Neural cell (in vitro differentiated cells): Measurements from ENCODE around the gene FPR1. TPM values are rescaled to one million over a fixed set of nuclear protein-coding genes. Genes with fewer than 3 reads are reported as not detected.

Source experiments
- H2AFZ ChIP-seq: fragments of 200-600, 300-800 bp; sonication (generic), shearing (Covaris generic); 2 replicates; pipeline ENCODE4 v1.6.0; 2014; ENCODE audit warnings: low read depth, mild to moderate bottlenecking, antibody characterized with exemption, low read length, moderate library complexity
- H3F3A ChIP-seq: fragments of 200-600 bp; shearing (Covaris generic); 2 replicates; pipeline ENCODE4 v1.6.1; 2016; ENCODE audit warnings: mild to moderate bottlenecking, moderate library complexity, mixed read lengths, antibody characterized with exemption, low read length; ENCODE audit not compliant: insufficient read depth, poor library complexity, severe bottlenecking
- H3K27ac ChIP-seq: fragments of 200-600, 300-800 bp; sonication (generic), shearing (Covaris generic); 2 replicates; pipeline ENCODE4 v1.5.1; 2014; ENCODE audit warnings: mild to moderate bottlenecking, low read length, moderate library complexity
- H3K27me3 ChIP-seq: fragments of 300-800, 200-600 bp; sonication (generic), shearing (Covaris generic); 2 replicates; pipeline ENCODE4 v1.6.0; 2014; ENCODE audit warnings: mild to moderate bottlenecking, low read depth, low read length, moderate library complexity; ENCODE audit not compliant: insufficient read depth
- H3K36me3 ChIP-seq: fragments of 300-800, 200-600 bp; sonication (generic), shearing (Covaris generic); 2 replicates; pipeline ENCODE4 v1.5.1; 2014; ENCODE audit warnings: mild to moderate bottlenecking, antibody characterized with exemption, low read length, moderate library complexity; ENCODE audit not compliant: insufficient read depth
- H3K4me2 ChIP-seq: fragments of 300-800, 200-600 bp; sonication (generic), shearing (Covaris generic); 2 replicates; pipeline ENCODE4 v1.6.0; 2014; ENCODE audit warnings: mild to moderate bottlenecking, low read length
- H3K4me3 ChIP-seq: fragments of 300-800, 200-600 bp; sonication (generic), shearing (Covaris generic); 2 replicates; pipeline ENCODE4 v1.5.1; 2014; ENCODE audit warnings: mild to moderate bottlenecking, low read length, moderate library complexity
- H3K79me2 ChIP-seq: fragments of 200-600 bp; shearing (Covaris generic); replicated peaks from 2 replicates; pipeline ENCODE4 v1.6.0; 2014; ENCODE audit warnings: mild to moderate bottlenecking, low read length, moderate library complexity; ENCODE audit not compliant: insufficient read depth
- H3K9ac ChIP-seq: fragments of 300-800, 200-600 bp; sonication (generic), shearing (Covaris generic); 2 replicates; pipeline ENCODE4 v1.6.1; 2016; ENCODE audit warnings: mild to moderate bottlenecking, low read length, mixed read lengths
- H3K9me2 ChIP-seq: fragments of 200-600 bp; shearing (Covaris generic); 2 replicates; pipeline ENCODE4 v1.6.1; 2016; ENCODE audit warnings: mild to moderate bottlenecking, low read length, mixed read lengths; ENCODE audit not compliant: insufficient read depth
- H3K9me3 ChIP-seq: fragments of 200-600, 300-800 bp; sonication (generic), shearing (Covaris generic); 2 replicates; pipeline ENCODE4 v1.6.1; 2016; ENCODE audit warnings: mild to moderate bottlenecking, mixed run types, low read length, moderate library complexity, mixed read lengths
- H4K20me1 ChIP-seq: fragments of 200-600 bp; shearing (Covaris generic); 2 replicates; pipeline ENCODE4 v1.6.1; 2016; ENCODE audit warnings: mild to moderate bottlenecking, mixed run types; ENCODE audit not compliant: insufficient read depth
- CTCF ChIP-seq: fragments of 450-650 bp; IDR thresholded peaks from 2 replicates; pipeline ENCODE4 v1.5.1; 2014; ENCODE audit warnings: antibody characterized with exemption, mild to moderate bottlenecking, moderate library complexity; ENCODE audit not compliant: poor library complexity, severe bottlenecking
- EP300 ChIP-seq: fragments of 450-650 bp; conservative IDR thresholded peaks from 2 replicates; pipeline ENCODE4 v1.6.1; 2014; ENCODE audit warnings: antibody characterized with exemption, mild to moderate bottlenecking, moderate library complexity; ENCODE audit not compliant: poor library complexity, severe bottlenecking
- EZH2 ChIP-seq: fragments of 200-600, 300-800 bp; shearing (Covaris generic), sonication (generic); IDR thresholded peaks from 2 replicates; pipeline ENCODE4 v1.6.1; 2014; ENCODE audit warnings: antibody characterized with exemption, low read length, borderline replicate concordance, mild to moderate bottlenecking; ENCODE audit not compliant: insufficient read depth, poor library complexity, severe bottlenecking
- MXI1 ChIP-seq: fragments of 450-650 bp; conservative IDR thresholded peaks from 2 replicates; pipeline ENCODE4 v1.6.1; 2014; ENCODE audit warnings: antibody characterized with exemption, mild to moderate bottlenecking; ENCODE audit not compliant: poor library complexity, severe bottlenecking
- POLR2AphosphoS5 ChIP-seq: IDR thresholded peaks from 2 replicates; pipeline ENCODE4 v1.6.1; 2012
- RAD21 ChIP-seq: fragments of 450-650 bp; conservative IDR thresholded peaks from 2 replicates; pipeline ENCODE4 v1.6.1; 2014; ENCODE audit warnings: antibody characterized with exemption, mild to moderate bottlenecking, moderate library complexity
- REST ChIP-seq: IDR thresholded peaks from 2 replicates; pipeline ENCODE4 v1.6.1; 2012; ENCODE audit warnings: borderline replicate concordance
- SMC3 ChIP-seq: fragments of 450-650 bp; conservative IDR thresholded peaks from 2 replicates; pipeline ENCODE4 v1.6.1; 2014; ENCODE audit warnings: antibody characterized with exemption, mild to moderate bottlenecking, moderate library complexity; ENCODE audit not compliant: poor library complexity
- TAF1 ChIP-seq: IDR thresholded peaks from 2 replicates; pipeline ENCODE4 v1.6.1; 2012; ENCODE audit warnings: low read depth
- polyA plus RNA-seq: library from polyadenylated mRNA; depleted of rRNA; stranded (reverse); fragments of >200 nt; gene quantifications from 2 replicates; pipeline ENCODE4 v1.2.3, GENCODE V29; 2014

The FPR1 gene
- polyA plus RNA-seq, 1 donor from 2014 or later: not detected

- H3K27me3 ChIP-seq: peaks cover 48% of the 10 kb centered on the region
- H3K9me3 ChIP-seq: no peaks in the 10 kb centered on the region
- no peak overlapping the region for H3K4me3 ChIP-seq
- H3K9ac ChIP-seq: no peak overlapping the region
- H3K9me2 ChIP-seq: no peaks in the 10 kb centered on the region
- no peaks in the 10 kb centered on the region for H3K36me3 ChIP-seq
- H3F3A ChIP-seq: no peaks in the 10 kb centered on the region
- H3K79me2 ChIP-seq: no peaks in the 10 kb centered on the region
- H3K4me2 ChIP-seq: no peak overlapping the region
- H3K27ac ChIP-seq: no peak overlapping the region
- no peaks in the 10 kb centered on the region for H4K20me1 ChIP-seq
- no peak for TF ChIP-seq RAD21
- no peak for TF ChIP-seq SMC3
- no peak for TF ChIP-seq EP300
- no peak for TF ChIP-seq CTCF
- TF ChIP-seq MXI1: no peak
- no peak for TF ChIP-seq EZH2
- no peak for TF ChIP-seq TAF1
- no peak for TF ChIP-seq POLR2AphosphoS5
- no peak for TF ChIP-seq REST
- H2AFZ ChIP-seq: no peak overlapping the region
These were observed 34.8 kb downstream of the FPR1 start for GRCh38 chr19:51716925-51717324.

- H3K36me3 ChIP-seq: no peaks in the 10 kb centered on the region
- no peak overlapping the region for H3K4me3 ChIP-seq
- no peak overlapping the region for H3K9ac ChIP-seq
- H3F3A ChIP-seq: no peaks in the 10 kb centered on the region
- H3K9me3 ChIP-seq: no peaks in the 10 kb centered on the region
- no peaks in the 10 kb centered on the region for H3K9me2 ChIP-seq
- no peak overlapping the region for H2AFZ ChIP-seq
- no peaks in the 10 kb centered on the region for H4K20me1 ChIP-seq
- no peak overlapping the region for H3K4me2 ChIP-seq
- no peaks in the 10 kb centered on the region for H3K79me2 ChIP-seq
- peaks cover 44% of the 10 kb centered on the region for H3K27me3 ChIP-seq
- no peak overlapping the region for H3K27ac ChIP-seq
- no peak for TF ChIP-seq EZH2
- TF ChIP-seq POLR2AphosphoS5: no peak
- TF ChIP-seq REST: no peak
- TF ChIP-seq SMC3: no peak
- no peak for TF ChIP-seq EP300
- no peak for TF ChIP-seq TAF1
- TF ChIP-seq RAD21: no peak
- no peak for TF ChIP-seq MXI1
These were observed 35.8 kb downstream of the FPR1 start for GRCh38 chr19:51715850-51716249.
